ENCODE data around the gene HOXB5.

Gene HOXB5

DNA sequence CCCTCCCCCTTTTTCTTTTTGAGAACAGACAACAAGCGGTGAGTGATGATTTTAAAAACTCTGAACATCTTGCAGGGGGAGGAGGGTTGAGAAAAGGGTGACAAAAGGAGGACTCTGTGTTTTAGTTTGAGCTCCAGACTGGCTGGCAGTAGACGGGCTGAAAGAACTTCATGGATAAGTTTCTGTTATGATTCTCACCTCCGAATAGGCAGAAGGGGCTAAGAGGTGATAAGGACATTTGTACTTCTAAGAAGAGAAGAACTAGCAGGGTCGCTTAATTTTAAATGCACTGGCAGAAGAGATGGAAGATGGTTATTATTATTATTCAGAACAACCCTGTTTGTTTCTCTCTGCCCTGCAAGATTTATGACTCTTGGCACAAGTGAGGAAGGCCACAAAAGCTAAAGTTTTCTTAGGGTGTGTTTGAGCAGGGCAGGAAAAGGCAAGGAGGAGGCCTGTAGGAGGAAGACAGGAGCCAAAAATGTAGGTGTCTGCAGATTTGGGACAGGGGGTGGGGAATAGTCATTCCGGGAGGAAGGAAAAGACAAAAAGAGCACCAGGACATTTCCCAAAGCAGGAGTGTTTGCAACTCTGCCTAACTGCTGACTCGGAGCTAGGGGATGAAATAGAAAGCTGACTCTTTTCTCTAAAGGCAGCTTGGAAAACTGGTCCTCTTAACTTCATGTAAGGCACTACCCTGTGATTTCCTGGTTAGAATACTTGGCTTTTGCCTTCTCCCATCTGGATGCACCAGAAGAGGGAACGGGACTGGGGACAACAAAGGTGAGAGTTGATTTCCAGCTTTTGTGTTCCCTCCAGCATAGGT lies 36.8 kb downstream of the HOXB5 start:
- Histone ChIP-seq H3K9ac (ENCODE audit: low read depth, low read length) (no peak overlapping the region), H3K4me1 (ENCODE audit: insufficient read depth, low read length) (peaks cover 25% of the 10 kb centered on the region), H3K36me3 (ENCODE audit: insufficient read depth, low read length) (no peaks in the 10 kb centered on the region), H3K9me3 (ENCODE audit: control insufficient read depth, insufficient read depth, low read length) (no peaks in the 10 kb centered on the region)

DNA sequence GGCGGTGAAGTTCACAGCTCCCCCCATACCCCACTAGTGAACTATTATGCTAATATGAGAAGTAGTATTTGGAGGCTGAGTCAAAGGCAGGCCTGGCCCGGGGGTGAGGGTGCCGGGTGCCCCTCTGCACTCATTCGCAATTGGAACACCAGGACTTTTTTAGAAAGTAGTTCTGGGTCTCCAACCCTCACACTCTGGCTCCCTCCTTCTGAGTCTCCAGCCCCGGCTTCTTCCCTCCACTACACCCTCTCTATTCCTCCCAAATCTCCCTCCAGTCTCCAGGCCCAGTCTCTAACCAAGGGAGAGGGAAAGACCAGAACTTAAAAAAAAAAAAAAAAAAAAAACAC lies 37.4 kb downstream of the HOXB5 start:
- H3K9ac ChIP-seq (ENCODE audit: low read depth, low read length): no peak overlapping the region
- H3K4me1 ChIP-seq (ENCODE audit: insufficient read depth, low read length): peaks cover 25% of the 10 kb centered on the region
- H3K36me3 ChIP-seq (ENCODE audit: insufficient read depth, low read length): no peaks in the 10 kb centered on the region
- H3K9me3 ChIP-seq (ENCODE audit: control insufficient read depth, insufficient read depth, low read length): no peaks in the 10 kb centered on the region

DNA sequence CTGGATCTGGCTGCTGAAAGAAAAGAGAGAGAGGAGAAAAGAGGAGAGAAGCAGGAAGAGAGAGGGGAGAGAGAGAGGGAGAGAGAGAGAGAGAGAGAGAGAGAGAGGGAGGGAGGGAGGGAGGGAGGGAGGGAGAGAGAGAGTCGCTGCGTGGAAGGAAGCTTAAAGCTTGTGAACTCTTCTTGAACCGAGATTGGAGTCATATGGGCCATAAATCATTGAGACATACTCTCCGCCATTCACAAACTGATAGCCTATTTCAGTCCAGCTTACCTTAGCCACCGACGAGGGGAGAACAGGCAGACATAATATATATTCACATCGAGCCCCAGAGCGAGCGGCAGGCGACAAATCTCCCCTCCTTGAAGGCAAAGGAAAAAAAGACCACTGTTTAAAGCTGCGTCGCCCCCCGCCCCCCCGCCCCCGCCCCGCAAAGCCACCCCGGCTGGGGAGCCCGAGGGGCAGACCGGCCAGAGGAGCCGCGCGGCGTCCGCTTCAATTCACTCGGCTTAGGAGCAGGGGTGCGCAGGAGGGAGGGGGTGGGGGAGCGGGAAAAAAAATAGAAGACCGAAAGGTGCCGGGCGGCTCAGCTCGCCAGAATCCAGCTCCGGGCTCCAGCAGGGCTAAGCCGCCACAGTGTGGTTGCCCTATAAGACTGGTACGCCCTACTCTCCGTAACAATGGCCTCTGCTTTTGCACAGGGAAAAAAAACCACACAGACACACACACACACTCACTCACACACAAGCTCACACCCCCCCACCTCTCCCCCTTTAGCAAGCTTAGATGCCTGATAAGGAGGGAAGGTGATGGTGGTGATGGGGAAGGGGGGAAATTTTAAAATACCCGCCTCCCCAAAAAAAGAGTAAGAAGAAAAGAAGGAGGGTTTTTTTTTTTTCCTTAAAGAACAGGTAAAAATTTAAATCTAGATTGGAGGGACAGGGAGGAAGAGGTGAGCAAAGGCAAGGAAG lies 38.0 kb downstream of the HOXB5 start:
- Histone ChIP-seq H3K36me3 (ENCODE audit: insufficient read depth, low read length) (no peaks in the 10 kb centered on the region), H3K9ac (ENCODE audit: low read depth, low read length) (peak overlapping the region; percentile 51; the same call in 1 of the 2 replicates), H3K9me3 (ENCODE audit: control insufficient read depth, insufficient read depth, low read length) (no peaks in the 10 kb centered on the region), H3K4me1 (ENCODE audit: insufficient read depth, low read length) (peaks cover 25% of the 10 kb centered on the region)

DNA sequence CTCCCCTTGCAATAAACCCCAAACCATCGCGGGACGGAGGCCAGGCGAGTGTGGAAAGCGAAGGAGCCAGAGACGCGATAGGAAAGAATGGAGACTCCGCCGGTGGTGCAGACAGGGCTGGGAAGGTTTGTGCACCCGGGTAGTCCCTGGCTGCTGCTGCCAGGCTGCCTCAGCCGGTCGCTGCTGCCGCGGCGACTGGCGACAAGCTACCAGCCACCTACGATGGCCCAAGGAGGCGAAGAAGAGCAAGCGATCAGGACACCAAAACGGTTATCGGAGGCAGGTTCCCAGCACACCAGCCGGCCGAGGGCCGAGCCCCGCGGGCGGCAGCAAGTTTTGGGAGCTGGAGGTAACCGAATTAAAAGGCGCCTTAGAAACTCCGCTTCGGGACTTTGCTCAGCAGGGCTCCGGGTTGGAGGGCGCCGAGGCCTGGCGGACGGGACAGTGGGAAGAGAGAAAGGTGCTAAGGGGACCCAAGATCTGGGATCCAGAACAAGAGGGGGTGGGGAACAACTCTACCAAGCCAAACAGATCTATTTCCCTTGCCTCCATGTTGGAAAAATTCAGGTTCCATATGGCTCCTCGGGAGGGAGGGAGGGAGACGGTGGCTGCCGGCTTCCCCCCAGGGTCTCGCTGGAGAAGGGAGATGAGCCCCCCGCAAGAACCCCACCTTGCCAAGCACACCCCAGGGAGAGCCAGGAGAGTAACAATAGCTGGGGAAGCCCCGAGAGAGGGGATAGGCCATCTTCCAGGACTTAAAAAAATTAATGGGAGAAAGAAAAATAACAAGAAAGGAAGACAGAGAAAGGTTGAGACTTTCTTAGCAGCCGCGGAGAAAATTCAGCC lies 38.9 kb downstream of the HOXB5 start:
- Histone ChIP-seq H3K4me1 (ENCODE audit: insufficient read depth, low read length) (peaks cover 27% of the 10 kb centered on the region), H3K9me3 (ENCODE audit: control insufficient read depth, insufficient read depth, low read length) (no peaks in the 10 kb centered on the region), H3K36me3 (ENCODE audit: insufficient read depth, low read length) (no peaks in the 10 kb centered on the region), H3K9ac (ENCODE audit: low read depth, low read length) (peak overlapping the region; percentile 51; the same call in 1 of the 2 replicates)

DNA sequence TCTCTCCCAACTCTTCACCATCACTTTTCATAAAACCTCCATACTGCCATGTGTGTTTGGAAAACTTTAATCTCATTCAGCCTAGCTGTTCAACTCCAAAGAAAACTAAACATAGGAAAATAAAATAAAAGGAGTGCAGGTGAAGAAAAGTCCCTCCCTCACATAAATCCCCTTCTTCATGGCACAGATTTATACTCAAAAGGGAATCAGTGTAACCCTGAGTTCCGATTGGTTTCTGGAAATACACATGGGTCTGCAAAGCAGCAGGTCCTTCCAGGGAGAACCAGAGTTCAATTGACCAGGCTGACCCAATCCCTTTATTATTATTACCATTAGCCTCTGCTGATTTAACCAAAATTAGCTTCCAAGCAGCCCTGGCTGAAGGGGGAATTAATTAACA lies 39.8 kb downstream of the HOXB5 start:
- H3K9ac ChIP-seq (ENCODE audit: low read depth, low read length): no peak overlapping the region; the same call in 1 of the 2 replicates
- H3K9me3 ChIP-seq (ENCODE audit: control insufficient read depth, insufficient read depth, low read length): no peaks in the 10 kb centered on the region
- H3K36me3 ChIP-seq (ENCODE audit: insufficient read depth, low read length): no peaks in the 10 kb centered on the region
- H3K4me1 ChIP-seq (ENCODE audit: insufficient read depth, low read length): peaks cover 30% of the 10 kb centered on the region

DNA sequence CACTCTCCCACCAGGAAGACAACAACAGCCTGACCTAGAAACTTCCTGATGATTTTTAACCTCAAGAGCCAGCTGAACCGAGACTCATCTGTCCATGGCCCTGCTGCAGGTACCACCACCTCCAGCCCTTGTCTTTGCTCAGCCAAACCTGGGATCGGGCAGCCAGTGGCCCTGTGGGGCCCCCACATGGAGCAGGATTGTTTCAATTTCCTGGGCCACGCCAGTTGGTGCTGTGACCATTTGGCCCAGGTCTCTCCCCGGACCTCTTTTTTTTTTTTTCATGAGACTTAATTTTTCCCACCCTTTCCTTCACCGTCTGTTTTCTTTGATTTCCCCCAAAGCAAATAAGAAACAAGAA lies 40.4 kb downstream of the HOXB5 start:
- Histone ChIP-seq H3K4me1 (ENCODE audit: insufficient read depth, low read length) (peaks cover 35% of the 10 kb centered on the region), H3K9me3 (ENCODE audit: control insufficient read depth, insufficient read depth, low read length) (no peaks in the 10 kb centered on the region), H3K9ac (ENCODE audit: low read depth, low read length) (no peak overlapping the region), H3K36me3 (ENCODE audit: insufficient read depth, low read length) (no peaks in the 10 kb centered on the region)

DNA sequence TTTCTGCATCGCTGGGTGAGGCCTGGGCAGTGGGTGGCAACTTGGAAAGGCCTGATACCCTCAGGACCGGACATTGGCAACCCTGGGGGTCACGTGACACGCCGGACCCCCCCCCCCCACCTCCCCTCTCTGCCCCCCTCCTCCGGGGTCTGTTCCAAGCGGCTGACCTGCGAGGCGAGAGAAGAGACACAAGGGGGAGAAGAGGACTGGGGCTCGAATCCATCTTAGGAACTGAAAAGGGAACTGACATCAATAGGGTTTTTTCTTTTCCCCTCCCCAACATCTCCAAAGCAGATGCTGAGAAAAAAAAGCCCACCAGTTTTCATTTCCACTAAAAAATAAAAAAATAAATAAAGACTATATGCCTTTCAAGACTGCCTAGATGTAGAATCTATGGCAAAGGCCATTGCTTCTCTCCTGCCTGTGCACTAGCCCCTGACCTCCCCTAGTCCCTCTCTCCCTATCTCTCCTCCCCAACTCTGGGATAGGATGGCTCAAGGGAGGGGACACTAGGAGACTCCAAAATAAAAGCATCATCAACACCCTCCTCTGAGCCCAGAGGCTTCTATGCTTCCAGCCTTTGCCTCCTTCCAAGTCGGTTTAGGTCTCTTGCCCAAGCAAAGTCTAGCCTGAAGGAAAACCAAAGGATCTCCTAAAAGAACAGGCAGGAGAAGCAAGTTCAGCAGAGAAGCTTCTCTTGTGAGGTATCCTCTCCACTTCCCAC lies 41.0 kb downstream of the HOXB5 start:
- Histone ChIP-seq H3K4me1 (ENCODE audit: insufficient read depth, low read length) (peaks cover 40% of the 10 kb centered on the region), H3K9me3 (ENCODE audit: control insufficient read depth, insufficient read depth, low read length) (no peaks in the 10 kb centered on the region), H3K9ac (ENCODE audit: low read depth, low read length) (peak overlapping the region; percentile 26; the same call in 1 of the 2 replicates), H3K36me3 (ENCODE audit: insufficient read depth, low read length) (no peaks in the 10 kb centered on the region)

DNA sequence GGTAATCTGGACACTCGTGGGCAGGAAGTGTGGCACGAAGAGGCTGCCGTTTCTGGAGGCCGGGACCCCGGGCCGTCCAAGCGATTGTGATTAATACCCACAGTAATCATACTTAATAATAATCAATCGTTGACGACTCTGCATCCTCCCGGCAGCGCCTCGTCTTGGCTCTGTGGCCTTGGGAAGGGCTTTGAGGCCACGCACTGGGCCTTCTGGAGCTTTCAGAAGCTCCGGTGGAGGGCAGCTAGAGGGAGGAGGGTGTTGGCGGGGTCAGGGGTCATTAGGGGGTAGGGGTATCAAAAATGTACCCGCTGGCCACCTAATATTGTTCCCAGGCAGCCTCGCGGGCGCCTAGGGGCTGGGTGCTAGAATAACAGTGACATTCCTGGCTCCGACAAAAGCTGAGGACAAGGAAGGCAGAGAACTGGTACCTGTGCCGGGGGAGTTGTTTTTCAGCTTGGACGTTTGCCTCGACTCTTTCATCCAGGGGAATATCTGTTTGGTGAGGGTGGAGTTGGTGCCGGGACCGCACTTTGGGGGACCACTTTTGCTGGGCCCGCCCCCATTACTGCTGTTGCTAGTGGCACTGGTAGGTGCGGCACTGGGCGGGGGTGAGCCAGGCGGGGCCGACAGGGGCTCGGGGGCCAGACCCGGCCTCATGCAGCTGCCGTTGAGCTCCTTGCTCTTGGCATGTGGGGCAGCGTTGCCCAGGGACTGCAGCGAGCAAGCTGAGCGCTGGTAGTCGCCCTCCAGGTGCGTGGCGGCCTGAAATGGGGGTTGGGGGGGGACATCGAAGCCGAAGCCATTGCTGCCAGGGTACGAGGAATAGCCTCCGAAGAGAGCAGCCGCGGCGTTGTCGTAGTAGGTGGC lies 41.7 kb downstream of the HOXB5 start:
- peaks cover 48% of the 10 kb centered on the region for H3K4me1 ChIP-seq (ENCODE audit: insufficient read depth, low read length)
- peak overlapping the region; percentile 26; the same call in 1 of the 2 replicates for H3K9ac ChIP-seq (ENCODE audit: low read depth, low read length)
- no peaks in the 10 kb centered on the region for H3K9me3 ChIP-seq (ENCODE audit: control insufficient read depth, insufficient read depth, low read length)
- H3K36me3 ChIP-seq (ENCODE audit: insufficient read depth, low read length): no peaks in the 10 kb centered on the region

DNA sequence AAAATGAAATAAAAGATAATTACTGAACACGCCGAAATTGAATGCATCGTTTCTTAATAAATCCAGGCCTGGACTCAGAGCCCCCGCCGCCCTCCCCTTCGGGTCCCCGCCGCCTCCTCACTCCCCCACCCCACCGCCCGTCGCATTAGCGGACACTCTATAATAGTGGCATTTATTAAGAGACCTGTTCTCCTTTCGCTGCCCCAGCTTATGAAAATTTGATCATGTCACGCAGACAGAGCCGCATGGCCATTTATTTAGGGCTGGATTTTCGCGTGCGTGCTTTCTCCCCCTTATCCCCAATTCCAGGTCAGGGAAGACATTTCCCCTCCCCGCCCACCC lies 42.4 kb downstream of the HOXB5 start:
- Histone ChIP-seq H3K36me3 (ENCODE audit: insufficient read depth, low read length) (no peaks in the 10 kb centered on the region), H3K9me3 (ENCODE audit: control insufficient read depth, insufficient read depth, low read length) (no peaks in the 10 kb centered on the region), H3K9ac (ENCODE audit: low read depth, low read length) (no peak overlapping the region), H3K4me1 (ENCODE audit: insufficient read depth, low read length) (peaks cover 54% of the 10 kb centered on the region)

DNA sequence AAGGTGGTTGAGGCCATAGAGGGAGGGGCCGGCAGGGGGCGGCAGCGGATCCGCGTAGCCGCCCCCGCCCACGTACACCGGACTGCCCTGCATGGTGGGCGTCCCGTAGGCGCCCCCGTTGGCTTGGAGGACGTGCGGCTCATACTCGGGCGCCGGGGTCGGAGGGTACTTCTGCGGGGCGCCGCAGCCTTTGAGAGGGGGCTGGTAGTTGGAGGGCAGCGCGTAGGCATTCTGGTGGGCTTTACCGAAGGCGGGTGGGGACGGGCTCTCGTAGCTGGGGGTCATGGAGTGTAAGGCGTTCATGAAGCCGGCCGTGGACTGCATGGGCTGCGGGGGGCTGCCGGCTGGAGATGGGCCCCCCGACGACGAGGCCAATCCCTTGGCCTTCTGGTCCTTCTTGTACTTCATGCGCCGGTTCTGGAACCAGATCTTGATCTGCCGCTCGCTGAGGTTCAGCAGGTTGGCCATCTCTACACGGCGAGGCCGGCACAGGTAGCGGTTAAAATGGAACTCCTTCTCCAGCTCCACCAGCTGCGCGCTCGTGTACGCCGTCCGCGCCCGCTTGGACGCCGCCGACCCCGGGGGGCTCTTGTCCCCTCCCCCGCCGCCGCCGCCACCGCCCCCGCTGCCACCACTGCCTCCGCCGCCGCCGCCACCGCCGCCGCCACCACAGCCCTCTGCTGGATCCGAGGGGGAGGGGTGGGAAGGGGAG lies 42.9 kb downstream of the HOXB5 start:
- Histone ChIP-seq H3K9me3 (ENCODE audit: control insufficient read depth, insufficient read depth, low read length) (no peaks in the 10 kb centered on the region), H3K4me1 (ENCODE audit: insufficient read depth, low read length) (peaks cover 55% of the 10 kb centered on the region), H3K36me3 (ENCODE audit: insufficient read depth, low read length) (no peaks in the 10 kb centered on the region), H3K9ac (ENCODE audit: low read depth, low read length) (peak overlapping the region; percentile 62; the same call in 1 of the 2 replicates)

DNA sequence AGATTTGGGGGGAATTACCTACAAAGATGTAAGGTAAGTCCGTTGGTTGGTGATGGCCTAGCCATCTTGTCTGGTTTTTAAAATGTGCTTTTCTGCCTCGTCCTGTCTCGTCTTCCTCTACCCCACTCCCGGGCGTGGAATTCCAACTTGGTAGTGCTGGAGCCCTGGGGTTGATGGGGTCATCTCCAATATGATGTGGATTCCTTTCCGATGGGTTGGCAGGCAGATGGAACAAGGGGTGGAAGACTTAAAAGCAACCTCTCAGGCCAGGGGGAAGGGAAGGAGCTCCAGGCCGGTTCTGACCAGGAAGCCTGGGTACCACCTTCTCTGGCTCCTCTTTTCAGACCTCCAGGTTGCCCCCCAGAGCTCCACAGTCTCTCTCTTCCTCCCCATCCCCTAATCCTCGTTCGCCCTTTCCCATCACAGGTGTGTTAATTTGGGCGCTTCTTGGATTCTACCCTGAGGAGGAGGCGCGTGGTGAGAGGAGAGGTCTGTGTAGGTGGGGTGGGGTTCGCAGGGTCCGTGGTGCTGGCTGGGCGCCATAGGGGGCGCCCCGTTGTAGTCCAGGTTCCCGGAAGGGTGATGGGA lies 43.6 kb downstream of the HOXB5 start:
- H3K36me3 ChIP-seq (ENCODE audit: insufficient read depth, low read length): no peaks in the 10 kb centered on the region
- H3K9me3 ChIP-seq (ENCODE audit: control insufficient read depth, insufficient read depth, low read length): no peaks in the 10 kb centered on the region
- peaks cover 62% of the 10 kb centered on the region for H3K4me1 ChIP-seq (ENCODE audit: insufficient read depth, low read length)
- H3K9ac ChIP-seq (ENCODE audit: low read depth, low read length): peak overlapping the region; percentile 62; the same call in 1 of the 2 replicates

DNA sequence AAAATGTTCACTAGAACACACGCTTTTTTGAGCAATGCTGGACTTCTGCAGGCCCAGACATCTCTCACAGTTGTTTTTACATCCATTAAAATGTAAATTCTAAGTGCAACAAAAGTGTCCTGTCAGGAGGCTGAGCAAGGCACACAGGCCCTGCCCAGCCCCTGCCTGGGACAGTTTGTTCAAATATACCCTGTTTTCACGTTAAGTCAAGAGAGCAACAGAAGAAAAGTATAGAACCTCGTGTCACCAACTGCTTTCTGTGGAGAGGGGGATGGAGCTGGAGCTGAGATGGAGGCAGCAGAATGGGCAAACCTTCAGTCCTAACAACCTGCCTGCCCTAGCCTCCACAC lies 44.3 kb downstream of the HOXB5 start:
- Histone ChIP-seq H3K4me1 (ENCODE audit: insufficient read depth, low read length) (peaks cover 61% of the 10 kb centered on the region), H3K9ac (ENCODE audit: low read depth, low read length) (no peak overlapping the region), H3K9me3 (ENCODE audit: control insufficient read depth, insufficient read depth, low read length) (no peaks in the 10 kb centered on the region), H3K36me3 (ENCODE audit: insufficient read depth, low read length) (no peaks in the 10 kb centered on the region)

Data from ES-I3 (cell line).